Measurements from ENCODE around the gene SCNN1B. TPM values are rescaled to one million over a fixed set of nuclear protein-coding genes. Genes with fewer than 3 reads are reported as not detected.
"Not testable (repeated sequence)": the region's sequence is repeated elsewhere in the genome, so short reads cannot be mapped to it uniquely, and the experiment has no call there.

SCNN1B gene
- not detected in 2 replicates for polyA plus RNA-seq (2013)

GRCh38 chr16:23302045-23302956 lies at the start of gene SCNN1B:
Gene SCNN1B (plus strand): TSS chr16:23302302. CDS start chr16:23348600, 46,298 bp downstream.
- WGBS (ENCODE audit: extremely low coverage, insufficient coverage, insufficient read length) = no CpG with 5 or more reads among the region's 81 CpGs
- Histone ChIP-seq H4K8ac (ENCODE audit: low read depth, low read length) (no peak within 1 kb of the TSS), H3K79me1 (ENCODE audit: low read length) (no peaks in the 10 kb centered on the region), H2AFZ (ENCODE audit: insufficient read depth, low read length, poor library complexity) (no peak within 1 kb of the TSS), H3K27ac (ENCODE audit: low read depth, low read length) (no peak within 1 kb of the TSS), H3K9me3 (ENCODE audit: insufficient read depth, low read depth, low read length) (peaks cover 4% of the 10 kb centered on the region), H3K79me2 (ENCODE audit: control insufficient read depth, insufficient read depth, low read length, poor library complexity) (no peaks in the 10 kb centered on the region), H3K4ac (ENCODE audit: low read depth, low read length) (no peak within 1 kb of the TSS), H3K27me3 (ENCODE audit: insufficient read depth, low read length) (peaks cover 20% of the 10 kb centered on the region), H3K14ac (ENCODE audit: low read length) (no peak within 1 kb of the TSS), H4K91ac (ENCODE audit: low read depth, low read length) (no peak within 1 kb of the TSS), H3K4me1 (ENCODE audit: control insufficient read depth in 1 of 2, insufficient read depth in 2 of 2, low read length in 2 of 2) (peaks cover 0 to 6% of the 10 kb centered on the region in 2 experiments), H2BK12ac (ENCODE audit: low read length) (no peak within 1 kb of the TSS), H2AK5ac (ENCODE audit: low read length) (no peak within 1 kb of the TSS), H3K36me3 (ENCODE audit: control insufficient read depth in 1 of 2, insufficient read depth in 2 of 2, low read length in 2 of 2) (no peaks in the 10 kb centered on the region), H3K23ac (ENCODE audit: low read length) (no peak within 1 kb of the TSS), H2BK120ac (ENCODE audit: insufficient read depth, low read length, poor library complexity) (no peak within 1 kb of the TSS), H3K4me2 (ENCODE audit: low read length) (peak within 1 kb of the TSS; percentile 65), H3K18ac (ENCODE audit: low read length) (no peak within 1 kb of the TSS), H3K4me3 (ENCODE audit: low read depth, low read length) (no peak within 1 kb of the TSS), H4K12ac (ENCODE audit: low read depth, low read length) (no peak within 1 kb of the TSS), H3K9ac (ENCODE audit: low read length) (no peak within 1 kb of the TSS), H2BK5ac (ENCODE audit: low read depth, low read length, poor library complexity) (no peak within 1 kb of the TSS)
- DNase-seq = peak in 1 of 2 donors; percentile 29

- H2BK12ac ChIP-seq (ENCODE audit: low read length) = no peak overlapping the region
Observed at GRCh38 chr16:23252310-23252709, 49.8 kb upstream of the SCNN1B start.

GRCh38 chr16:23253650-23254049 lies 48.5 kb upstream of the SCNN1B start:
- not testable (repeated sequence) for H3K23ac ChIP-seq (ENCODE audit: low read length); H4K91ac ChIP-seq (ENCODE audit: low read depth, low read length); H3K4me2 ChIP-seq (ENCODE audit: low read length); H3K14ac ChIP-seq (ENCODE audit: low read length); H4K8ac ChIP-seq (ENCODE audit: low read depth, low read length); H3K4me1 ChIP-seq (ENCODE audit: control insufficient read depth in 1 of 2, insufficient read depth in 2 of 2, low read length in 2 of 2); H3K27ac ChIP-seq (ENCODE audit: low read depth, low read length); H3K18ac ChIP-seq (ENCODE audit: low read length); H3K9me3 ChIP-seq (ENCODE audit: insufficient read depth, low read depth, low read length); H2BK120ac ChIP-seq (ENCODE audit: insufficient read depth, low read length, poor library complexity); H4K12ac ChIP-seq (ENCODE audit: low read depth, low read length); H2AK5ac ChIP-seq (ENCODE audit: low read length); H3K27me3 ChIP-seq (ENCODE audit: insufficient read depth, low read length); DNase-seq; H2BK12ac ChIP-seq (ENCODE audit: low read length); H3K9ac ChIP-seq (ENCODE audit: low read length); H2BK5ac ChIP-seq (ENCODE audit: low read depth, low read length, poor library complexity); H3K36me3 ChIP-seq (ENCODE audit: control insufficient read depth in 1 of 2, insufficient read depth in 2 of 2, low read length in 2 of 2); H3K79me2 ChIP-seq (ENCODE audit: control insufficient read depth, insufficient read depth, low read length, poor library complexity); H3K4me3 ChIP-seq (ENCODE audit: low read depth, low read length); H3K4ac ChIP-seq (ENCODE audit: low read depth, low read length); H2AFZ ChIP-seq (ENCODE audit: insufficient read depth, low read length, poor library complexity); H3K79me1 ChIP-seq (ENCODE audit: low read length)
- WGBS (ENCODE audit: extremely low coverage, insufficient coverage, insufficient read length) = no CpG with 5 or more reads among the region's 1 CpG

More at GRCh38 chr16:23252310-23252709, 49.8 kb upstream of the SCNN1B start:
- no peak overlapping the region for H3K23ac ChIP-seq (ENCODE audit: low read length)
- no peak overlapping the region for H3K4me3 ChIP-seq (ENCODE audit: low read depth, low read length)
- H3K4me2 ChIP-seq (ENCODE audit: low read length) = no peak overlapping the region
- H3K4me1 ChIP-seq (ENCODE audit: control insufficient read depth in 1 of 2, insufficient read depth in 2 of 2, low read length in 2 of 2) = no peaks in the 10 kb centered on the region
- no peaks in the 10 kb centered on the region for H3K27me3 ChIP-seq (ENCODE audit: insufficient read depth, low read length)
- H3K14ac ChIP-seq (ENCODE audit: low read length) = no peak overlapping the region
- no peak overlapping the region for H3K4ac ChIP-seq (ENCODE audit: low read depth, low read length)
- no peak for DNase-seq
- no CpG with 5 or more reads among the region's 5 CpGs for WGBS (ENCODE audit: extremely low coverage, insufficient coverage, insufficient read length)
- H3K79me1 ChIP-seq (ENCODE audit: low read length) = no peaks in the 10 kb centered on the region
- no peak overlapping the region for H2BK5ac ChIP-seq (ENCODE audit: low read depth, low read length, poor library complexity)
- H4K91ac ChIP-seq (ENCODE audit: low read depth, low read length) = no peak overlapping the region
- no peak overlapping the region for H4K8ac ChIP-seq (ENCODE audit: low read depth, low read length)
- no peaks in the 10 kb centered on the region for H3K9me3 ChIP-seq (ENCODE audit: insufficient read depth, low read depth, low read length)
- H3K18ac ChIP-seq (ENCODE audit: low read length) = no peak overlapping the region
- no peak overlapping the region for H3K9ac ChIP-seq (ENCODE audit: low read length)
- H2AK5ac ChIP-seq (ENCODE audit: low read length) = no peak overlapping the region
- H2AFZ ChIP-seq (ENCODE audit: insufficient read depth, low read length, poor library complexity) = no peak overlapping the region
- H3K36me3 ChIP-seq (ENCODE audit: control insufficient read depth in 1 of 2, insufficient read depth in 2 of 2, low read length in 2 of 2) = no peaks in the 10 kb centered on the region
- no peak overlapping the region for H3K27ac ChIP-seq (ENCODE audit: low read depth, low read length)
- H2BK120ac ChIP-seq (ENCODE audit: insufficient read depth, low read length, poor library complexity) = no peak overlapping the region
- no peaks in the 10 kb centered on the region for H3K79me2 ChIP-seq (ENCODE audit: control insufficient read depth, insufficient read depth, low read length, poor library complexity)
- H4K12ac ChIP-seq (ENCODE audit: low read depth, low read length) = no peak overlapping the region

- H3K36me3 ChIP-seq (ENCODE audit: control insufficient read depth in 1 of 2, insufficient read depth in 2 of 2, low read length in 2 of 2) = no peaks in the 10 kb centered on the region
- H2AK5ac ChIP-seq (ENCODE audit: low read length) = no peak overlapping the region
- no peaks in the 10 kb centered on the region for H3K9me3 ChIP-seq (ENCODE audit: insufficient read depth, low read depth, low read length)
- no peak overlapping the region for H2AFZ ChIP-seq (ENCODE audit: insufficient read depth, low read length, poor library complexity)
- no peak overlapping the region for H2BK120ac ChIP-seq (ENCODE audit: insufficient read depth, low read length, poor library complexity)
- no peak overlapping the region for H3K4ac ChIP-seq (ENCODE audit: low read depth, low read length)
- H3K4me1 ChIP-seq (ENCODE audit: control insufficient read depth in 1 of 2, insufficient read depth in 2 of 2, low read length in 2 of 2) = peaks cover 4 to 9% of the 10 kb centered on the region in 2 experiments
- H3K14ac ChIP-seq (ENCODE audit: low read length) = no peak overlapping the region
- H3K23ac ChIP-seq (ENCODE audit: low read length) = no peak overlapping the region
- no peak overlapping the region for H3K18ac ChIP-seq (ENCODE audit: low read length)
- H3K79me1 ChIP-seq (ENCODE audit: low read length) = no peaks in the 10 kb centered on the region
- H3K27me3 ChIP-seq (ENCODE audit: insufficient read depth, low read length) = no peaks in the 10 kb centered on the region
- no peak overlapping the region for H3K4me3 ChIP-seq (ENCODE audit: low read depth, low read length)
- H3K27ac ChIP-seq (ENCODE audit: low read depth, low read length) = no peak overlapping the region
- DNase-seq = peak; percentile 37 to 43
- H2BK5ac ChIP-seq (ENCODE audit: low read depth, low read length, poor library complexity) = no peak overlapping the region
- no peak overlapping the region for H3K9ac ChIP-seq (ENCODE audit: low read length)
- no peak overlapping the region for H3K4me2 ChIP-seq (ENCODE audit: low read length)
- no peak overlapping the region for H4K12ac ChIP-seq (ENCODE audit: low read depth, low read length)
- H4K91ac ChIP-seq (ENCODE audit: low read depth, low read length) = no peak overlapping the region
- H4K8ac ChIP-seq (ENCODE audit: low read depth, low read length) = no peak overlapping the region
- H2BK12ac ChIP-seq (ENCODE audit: low read length) = no peak overlapping the region
- no peaks in the 10 kb centered on the region for H3K79me2 ChIP-seq (ENCODE audit: control insufficient read depth, insufficient read depth, low read length, poor library complexity)
- WGBS (ENCODE audit: extremely low coverage, insufficient coverage, insufficient read length) = no CpG with 5 or more reads among the region's 4 CpGs
Observed at GRCh38 chr16:23254338-23254737, 47.8 kb upstream of the SCNN1B start.
